GM21360 (cell line): ENCODE measurements around the gene ATAD1.
"Not testable (repeated sequence)": the region's sequence is repeated elsewhere in the genome, so short reads cannot be mapped to it uniquely, and the experiment has no call there.

ENCODE experiments used
- ATAC-seq: cut with Tn5 transposase; IDR thresholded peaks from one replicate; pipeline ENCODE4 v1.9.1; 2021; ENCODE audit warnings: mild to moderate bottlenecking, moderate library complexity; ENCODE audit not compliant: unreplicated experiment

Gene ATAD1, protein sequence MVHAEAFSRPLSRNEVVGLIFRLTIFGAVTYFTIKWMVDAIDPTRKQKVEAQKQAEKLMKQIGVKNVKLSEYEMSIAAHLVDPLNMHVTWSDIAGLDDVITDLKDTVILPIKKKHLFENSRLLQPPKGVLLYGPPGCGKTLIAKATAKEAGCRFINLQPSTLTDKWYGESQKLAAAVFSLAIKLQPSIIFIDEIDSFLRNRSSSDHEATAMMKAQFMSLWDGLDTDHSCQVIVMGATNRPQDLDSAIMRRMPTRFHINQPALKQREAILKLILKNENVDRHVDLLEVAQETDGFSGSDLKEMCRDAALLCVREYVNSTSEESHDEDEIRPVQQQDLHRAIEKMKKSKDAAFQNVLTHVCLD

DNA sequence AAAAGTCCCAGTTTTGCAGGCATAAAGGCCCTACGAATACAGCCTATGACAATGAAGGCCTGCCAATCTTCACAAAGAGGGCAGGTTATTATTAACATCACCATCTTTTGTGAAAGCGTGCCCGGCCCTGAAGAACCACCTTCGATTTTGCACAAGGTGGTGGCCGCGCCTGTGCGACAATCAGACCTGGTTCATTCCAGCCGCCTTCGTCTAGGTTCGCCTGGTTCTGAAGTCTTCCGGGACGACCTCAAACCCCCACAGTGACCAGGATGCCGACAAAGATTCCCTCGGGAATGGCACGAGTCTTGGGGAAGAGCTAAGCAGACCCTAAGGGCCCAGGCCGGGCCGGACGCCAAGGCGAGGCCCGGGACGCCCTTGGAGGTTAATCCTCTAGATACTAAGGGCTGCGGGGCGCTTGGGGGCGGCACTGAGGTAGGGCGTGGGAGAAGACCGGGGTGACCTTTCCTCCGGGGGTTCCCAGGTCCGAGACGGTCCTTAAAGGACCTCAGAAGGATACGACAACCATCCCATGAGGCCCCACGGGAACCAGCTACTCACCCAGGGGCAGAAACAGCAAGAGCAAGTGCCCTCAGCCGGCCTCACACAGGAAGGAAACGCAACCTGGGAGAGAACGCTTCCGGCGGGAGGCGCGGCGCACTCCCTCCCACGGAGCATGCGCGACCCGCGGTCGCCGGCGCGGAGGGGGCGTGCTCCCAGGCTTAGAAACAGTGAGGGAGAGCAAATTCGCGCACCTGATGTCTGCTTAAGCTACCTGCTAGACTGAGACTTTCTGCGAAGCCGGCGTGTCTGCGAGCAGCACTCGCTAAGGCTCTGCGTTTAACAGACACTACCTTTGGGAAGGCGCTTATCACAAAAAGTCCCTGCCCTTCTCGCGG, at the start of gene ATAD1:
TSS of gene ATAD1 (minus strand) at position 618 of the 896 bp plus-strand sequence. CDS start 3,627 bp downstream, outside the sequence.
- ATAC-seq: peak; percentile 71

GRCh38 chr10:87867453-87867852, 49.4 kb upstream of the ATAD1 start:
- no peak for ATAC-seq

DNA sequence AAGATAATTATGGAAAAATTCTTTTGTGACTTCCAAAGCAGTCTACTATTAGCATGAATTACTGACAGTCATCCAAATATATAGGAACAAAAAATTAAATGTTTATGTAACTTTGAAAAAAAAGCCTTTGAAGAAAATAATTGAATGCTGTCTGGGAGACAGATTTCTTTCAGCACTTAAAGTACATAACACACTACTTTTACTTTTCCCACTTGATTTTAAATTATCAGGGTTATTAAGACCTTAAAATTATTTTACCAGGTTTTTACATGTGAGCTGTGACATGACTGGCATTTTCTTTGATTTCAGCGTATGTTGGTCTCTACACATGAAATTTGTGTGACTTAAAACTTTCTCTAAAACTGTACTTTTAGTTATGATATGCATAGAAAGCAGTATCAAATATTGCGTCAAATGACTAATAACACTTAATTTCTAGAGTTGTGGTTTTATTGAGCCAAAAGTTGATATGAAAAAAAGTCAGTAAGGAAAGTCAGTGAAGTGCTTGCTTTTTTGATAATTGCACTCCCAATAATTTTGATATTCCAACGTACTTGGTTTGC, 48.5 kb upstream of the ATAD1 start:
- no peak for ATAC-seq

DNA sequence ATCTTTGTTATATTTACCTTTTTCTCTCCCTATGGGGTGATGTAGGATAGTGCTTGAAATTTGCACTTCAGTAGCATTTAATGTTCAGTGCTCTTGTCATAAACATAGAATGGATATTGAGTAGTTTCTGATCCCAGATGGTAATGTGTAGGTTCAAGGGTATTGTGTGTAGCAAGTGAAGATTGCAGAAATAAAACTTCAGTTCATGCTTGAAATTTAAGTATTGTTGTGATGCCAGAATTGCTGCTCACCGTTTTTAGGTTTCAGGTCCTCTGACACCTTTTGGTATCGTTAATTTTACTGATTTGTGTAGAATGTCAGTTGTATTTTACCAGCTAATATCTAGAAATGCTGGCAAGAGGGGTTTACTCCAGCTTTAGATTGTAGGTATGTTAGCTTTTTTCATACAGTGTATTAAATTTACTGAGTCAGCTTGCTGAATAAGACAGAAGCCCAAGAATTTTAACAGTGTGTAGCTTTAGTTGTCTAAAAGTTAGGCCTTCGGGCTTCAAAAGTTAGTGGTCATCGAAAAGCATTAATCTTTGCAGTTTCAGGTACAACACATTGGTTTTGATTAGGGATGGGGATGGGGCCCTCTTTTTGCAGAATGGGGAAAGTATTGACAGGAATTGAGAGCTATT, 47.3 kb upstream of the ATAD1 start:
- ATAC-seq: no peak

DNA sequence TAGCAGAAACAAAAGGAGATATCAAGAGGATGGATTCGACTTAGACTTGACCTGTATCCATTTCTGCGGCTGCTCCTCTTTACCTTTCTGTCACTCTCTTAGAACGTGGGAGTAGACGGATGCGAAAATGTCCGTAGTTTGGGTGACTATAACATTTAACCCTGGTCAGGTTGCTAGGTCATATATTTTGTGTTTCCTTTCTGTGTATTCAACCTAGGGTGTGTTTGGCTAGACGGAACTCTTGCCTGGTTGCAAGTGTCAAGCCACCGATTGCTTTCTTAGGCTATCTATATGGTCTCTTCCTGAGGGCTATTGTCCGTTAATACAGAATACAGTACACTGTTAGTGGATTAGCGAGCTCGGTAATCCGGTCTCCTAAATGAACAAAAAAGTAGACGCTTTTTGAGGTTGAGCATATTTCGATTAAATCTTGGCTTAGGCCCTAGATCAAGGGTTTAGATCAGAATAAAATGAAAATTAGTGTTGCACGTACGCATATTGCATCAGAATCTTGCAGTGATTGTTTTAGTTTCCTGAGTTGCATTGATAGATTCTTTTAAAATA, 46.6 kb upstream of the ATAD1 start:
- no peak for ATAC-seq

DNA sequence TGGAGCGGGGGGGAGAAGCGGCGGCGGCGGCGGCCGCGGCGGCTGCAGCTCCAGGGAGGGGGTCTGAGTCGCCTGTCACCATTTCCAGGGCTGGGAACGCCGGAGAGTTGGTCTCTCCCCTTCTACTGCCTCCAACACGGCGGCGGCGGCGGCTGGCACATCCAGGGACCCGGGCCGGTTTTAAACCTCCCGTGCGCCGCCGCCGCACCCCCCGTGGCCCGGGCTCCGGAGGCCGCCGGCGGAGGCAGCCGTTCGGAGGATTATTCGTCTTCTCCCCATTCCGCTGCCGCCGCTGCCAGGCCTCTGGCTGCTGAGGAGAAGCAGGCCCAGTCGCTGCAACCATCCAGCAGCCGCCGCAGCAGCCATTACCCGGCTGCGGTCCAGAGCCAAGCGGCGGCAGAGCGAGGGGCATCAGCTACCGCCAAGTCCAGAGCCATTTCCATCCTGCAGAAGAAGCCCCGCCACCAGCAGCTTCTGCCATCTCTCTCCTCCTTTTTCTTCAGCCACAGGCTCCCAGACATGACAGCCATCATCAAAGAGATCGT, 46.0 kb upstream of the ATAD1 start:
- peak; percentile 1 for ATAC-seq

GRCh38 chr10:87863053-87863943, 45.3 kb upstream of the ATAD1 start, which contains the start of the genes KLLN and PTEN:
KLLN (minus strand) TSS chr10:87863533; CDS start chr10:87862487, 1,046 bp downstream.
PTEN (plus strand) TSS chr10:87863625; CDS start chr10:87864470, 845 bp downstream.
- ATAC-seq: peak; percentile 32

DNA sequence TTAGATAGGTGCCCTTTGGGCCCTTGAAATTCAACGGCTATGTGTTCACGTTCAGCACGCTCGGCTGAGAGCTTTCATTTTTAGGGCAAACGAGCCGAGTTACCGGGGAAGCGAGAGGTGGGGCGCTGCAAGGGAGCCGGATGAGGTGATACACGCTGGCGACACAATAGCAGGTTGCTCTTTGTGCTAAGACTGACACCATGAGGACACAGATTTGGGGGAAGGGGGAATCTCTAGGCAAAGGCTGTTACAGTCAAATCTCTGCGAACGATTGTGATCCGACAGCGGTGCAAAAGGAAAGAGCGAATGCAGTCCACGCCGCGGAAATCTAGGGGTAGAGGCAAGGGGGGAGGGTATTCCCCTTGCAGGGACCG, 44.6 kb upstream of the ATAD1 start:
- ATAC-seq: peak; percentile 7

GRCh38 chr10:87861953-87862678, 44.1 kb upstream of the ATAD1 start:
- ATAC-seq: peak; percentile 47

DNA sequence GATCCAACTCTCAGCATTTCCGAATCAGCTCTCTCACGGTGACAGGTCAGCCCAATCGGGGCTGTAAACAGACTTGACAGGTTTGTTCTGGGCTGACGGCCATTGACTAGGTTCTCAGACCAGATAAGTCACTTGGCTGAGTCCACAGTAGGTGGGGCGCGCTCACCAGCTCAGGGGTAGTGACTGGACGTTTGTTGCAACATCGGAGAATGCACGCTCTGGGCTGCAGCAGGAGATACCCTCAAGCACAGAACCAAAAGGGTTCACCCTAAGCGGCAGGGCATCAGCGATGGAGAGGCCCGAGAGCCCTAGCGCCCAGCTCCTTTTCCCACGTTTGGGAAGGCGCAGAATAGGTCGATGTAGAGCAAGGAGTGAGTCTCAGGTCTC, 43.5 kb upstream of the ATAD1 start:
- peak; percentile 7 for ATAC-seq

DNA sequence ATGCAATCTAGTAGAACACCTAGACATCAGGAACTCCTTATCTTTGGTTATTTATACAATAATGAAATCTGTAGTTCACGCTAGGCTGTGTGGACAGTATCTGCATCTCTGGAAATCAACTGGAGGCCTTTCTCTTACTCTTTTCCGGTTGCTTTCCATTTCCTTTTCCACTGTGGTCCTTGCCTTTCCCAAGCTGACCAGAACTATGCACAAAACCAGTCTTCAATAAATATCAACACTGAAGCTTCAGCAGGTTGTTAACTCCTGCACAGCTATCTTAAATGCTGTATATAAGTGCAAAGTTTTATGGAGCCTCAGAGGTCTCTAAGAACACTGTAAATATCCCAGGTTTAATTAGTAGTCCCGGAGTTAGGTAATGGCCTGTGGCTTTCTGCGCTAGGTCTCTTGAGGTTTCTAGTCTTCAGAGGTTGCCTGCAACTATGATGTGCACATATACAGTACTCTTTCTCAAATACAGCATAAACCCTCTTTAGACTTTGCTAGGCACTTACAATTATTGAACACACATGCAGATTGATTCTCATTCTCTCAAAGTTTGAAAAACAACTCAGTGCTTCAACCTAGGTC, 42.9 kb upstream of the ATAD1 start:
- no peak for ATAC-seq

GRCh38 chr10:87860156-87860795, 42.2 kb upstream of the ATAD1 start:
- no peak for ATAC-seq

- ATAC-seq: not testable (repeated sequence)
These were observed 37.6 kb upstream of the ATAD1 start for GRCh38 chr10:87855665-87856064.

DNA sequence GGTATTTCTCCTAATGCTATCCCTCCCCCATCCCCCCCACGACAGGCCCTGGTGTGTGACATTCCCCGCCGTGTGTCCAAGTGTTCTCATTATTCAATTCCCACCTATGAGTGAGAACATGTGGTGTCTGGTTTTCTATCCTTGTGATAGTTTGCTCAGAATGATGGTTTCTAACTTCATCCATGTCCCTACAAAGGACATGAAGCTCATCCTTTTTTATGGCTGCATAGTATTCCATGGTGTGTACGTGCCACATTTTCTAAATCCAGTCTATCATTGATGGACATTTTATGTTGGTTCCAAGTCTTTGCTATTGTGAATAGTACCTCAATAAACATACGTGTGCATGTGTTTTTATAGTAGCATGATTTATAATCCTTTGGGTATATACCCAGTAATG, 37.2 kb upstream of the ATAD1 start:
- ATAC-seq: not testable (repeated sequence)

GRCh38 chr10:87852089-87852488, 34.1 kb upstream of the ATAD1 start:
- no peak for ATAC-seq

DNA sequence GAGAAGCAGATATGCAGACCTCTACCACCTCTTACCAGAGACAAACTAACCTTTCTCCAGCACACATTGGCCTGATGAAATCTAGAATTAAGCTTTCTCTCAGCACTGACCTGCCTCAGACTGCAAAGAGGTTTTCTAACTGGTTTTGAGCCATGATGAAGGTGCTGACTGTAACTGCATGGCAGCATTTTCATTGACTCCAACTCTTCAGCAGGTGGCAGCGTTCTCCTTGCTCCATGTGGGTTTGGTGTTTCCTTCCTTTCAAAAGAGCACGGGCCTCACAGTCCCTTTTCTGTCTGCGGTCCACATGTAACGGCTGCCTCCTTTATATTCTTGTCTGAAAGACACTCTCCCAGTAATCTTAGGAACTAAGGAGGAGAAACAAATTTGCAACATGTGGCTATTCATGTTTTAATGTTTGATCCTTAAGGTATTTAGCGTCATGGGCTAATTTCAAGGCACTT, 32.7 kb upstream of the ATAD1 start:
- ATAC-seq: no peak

DNA sequence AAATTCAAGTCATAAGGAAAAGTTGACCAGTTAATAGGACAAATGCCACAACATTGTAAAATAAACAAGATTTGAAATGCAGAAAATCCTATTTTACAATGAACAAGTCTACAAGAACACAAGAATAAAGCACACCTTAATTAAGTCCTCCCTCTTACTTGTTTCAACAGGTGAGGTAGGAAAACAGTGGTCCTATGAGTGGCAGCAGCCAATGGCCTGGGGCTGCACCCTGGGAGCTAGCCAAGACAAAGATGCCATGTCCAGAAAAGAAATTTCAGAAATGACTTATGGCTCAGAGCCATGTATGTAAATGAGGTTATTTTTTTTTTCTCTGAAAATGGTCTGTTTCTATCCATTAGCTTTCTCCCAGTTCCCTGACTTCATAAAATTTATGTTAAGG, 31.0 kb upstream of the ATAD1 start:
- ATAC-seq: no peak

- no peak for ATAC-seq
These were observed 29.5 kb upstream of the ATAD1 start for GRCh38 chr10:87847550-87847949.
